Dermis microvascular lymphatic vessel endothelial cell (primary cell): ENCODE data around the gene REST. TPM values are rescaled to one million over a fixed set of nuclear protein-coding genes. Genes with fewer than 3 reads are reported as not detected.

Experiments
- DNase-seq, 2 donors: peaks; one replicate each; pipeline versions ENCODE4 v3.0.0 to v3.0.0-alpha.2; 2010; ENCODE audit warnings: low read depth in 2 of 2
- total RNA-seq: library from RNA; depleted of rRNA; stranded (reverse); fragments of >200 nt; gene quantifications from 2 replicates; pipeline ENCODE4 v1.2.1, GENCODE V29; 2014

The REST gene
- total RNA-seq, 1 donor from 2014 or later, result 27.2 TPM

GRCh38 chr4:56976837-56977320, 69.2 kb downstream of the REST start:
- DNase-seq, result peak in 1 of 2 donors; percentile 43

GRCh38 chr4:56977321-56978012, 69.8 kb downstream of the REST start, which contains the start of gene NOA1:
TSS of gene NOA1 (minus strand) at chr4:56977606. CDS start at chr4:56977585, 21 bp downstream.
- peak; percentile 99 for DNase-seq

GRCh38 chr4:56978750-56979303, 71.1 kb downstream of the REST start, which contains the start of gene POLR2B:
TSS of gene POLR2B (plus strand) at chr4:56978896. CDS start at chr4:56978986, 90 bp downstream.
- DNase-seq, result peak; percentile 90 to 94

GRCh38 chr4:56979421-56980072, 71.8 kb downstream of the REST start:
- peak in 1 of 2 donors; percentile 53 for DNase-seq

- DNase-seq, result peak in 1 of 2 donors; percentile 81
Observed at GRCh38 chr4:56981795-56982201, 74.1 kb downstream of the REST start.

- no peak for DNase-seq
Observed at GRCh38 chr4:56986192-56986591, 78.5 kb downstream of the REST start.

GRCh38 chr4:56986952-56987351, 79.3 kb downstream of the REST start:
- no peak for DNase-seq

GRCh38 chr4:56990109-56990905, 82.6 kb downstream of the REST start:
- DNase-seq, result no peak

GRCh38 chr4:56995525-56995924, 87.8 kb downstream of the REST start:
- peak in 1 of 2 donors; percentile 84 for DNase-seq

- no peak for DNase-seq
Observed at GRCh38 chr4:56999751-57000150, 92.1 kb downstream of the REST start.

- DNase-seq, result no peak
Observed at GRCh38 chr4:57013543-57014120, 105.9 kb downstream of the REST start.

Other genes with a start within 250 kb of the REST start
- 1.5 and 7.6 TPM in 2 replicates for gene HOPX, start 226.6 kb upstream of the REST start, total RNA-seq
- not detected in 2 replicates for gene SPINK2, start 86.2 kb upstream of the REST start, total RNA-seq
- gene NOA1, start 69.7 kb downstream of the REST start, total RNA-seq, result 14.2 and 18.5 TPM in 2 replicates
- gene POLR2B, start 71.0 kb downstream of the REST start, total RNA-seq, result 70.9 and 83.7 TPM in 2 replicates
- 598 and 1,706 TPM in 2 replicates for gene IGFBP7, start 202.5 kb downstream of the REST start, total RNA-seq